Endothelial cell of umbilical vein (primary cell): ENCODE data around the gene GGACT. TPM values are rescaled to one million over a fixed set of nuclear protein-coding genes. Genes with fewer than 3 reads are reported as not detected.

Experiments
- BruUV-seq: library from RNA; stranded (reverse); fragments of 400-500 nt; replicated peaks from 2 replicates; lab custom pipeline; 2021; lab: Mats Ljungman, UMichigan
- CTCF ChIA-PET: fragments of 300-600, 350-600 bp; sonication (Branson Sonifier 250); formaldehyde crosslinking; loops from one replicate; lab custom pipeline; 2021; ENCODE audit warnings: antibody characterized with exemption, inconsistent platforms; lab: Charles Lee
- POLR2A ChIA-PET: fragments of 300-600, 350-600 bp; sonication (Branson Sonifier 250); formaldehyde crosslinking; loops from one replicate; lab custom pipeline; 2021; ENCODE audit warnings: antibody characterized with exemption, inconsistent platforms; lab: Charles Lee
- DNase-seq: peaks from one replicate; pipeline ENCODE4 v3.0.0-alpha.2; 2011; ENCODE audit warnings: low read depth, low spot score
- FAIRE-seq: peaks from 2 replicates; lab custom pipeline; 2011; peaks lifted over from hg19 to GRCh38; lab: Jason Lieb, UNC
- H2AFZ ChIP-seq: 2 replicates; pipeline ENCODE4 v1.6.0; 2012; ENCODE audit warnings: low read depth, low read length, control low read depth, inconsistent platforms
- H3K27ac ChIP-seq: 2 replicates; pipeline ENCODE4 v1.5.1; 2011; ENCODE audit warnings: low read depth, mild to moderate bottlenecking, control low read depth, low read length, moderate library complexity; ENCODE audit not compliant: insufficient read depth
- H3K27me3 ChIP-seq, 2 experiments: 2 replicates each; pipeline versions ENCODE4 v1.6.0 to v1.6.1; 2011; ENCODE audit warnings: low read length in 2 of 2, mixed read lengths in 1 of 2; ENCODE audit not compliant: control insufficient read depth in 2 of 2, insufficient read depth in 2 of 2
- H3K36me3 ChIP-seq, 2 experiments: 2 replicates in 1 of 2; 3 replicates in 1 of 2; pipeline ENCODE4 v1.5.1; 2011; ENCODE audit warnings: low read length in 2 of 2, mild to moderate bottlenecking in 1 of 2, moderate library complexity in 1 of 2; ENCODE audit not compliant: control insufficient read depth in 2 of 2, insufficient read depth in 2 of 2; ENCODE audit errors: extremely low read depth in 1 of 2
- H3K4me1 ChIP-seq: 3 replicates; pipeline ENCODE4 v1.5.1; 2011; ENCODE audit warnings: mild to moderate bottlenecking, low read length; ENCODE audit not compliant: control insufficient read depth, insufficient read depth; ENCODE audit errors: extremely low read depth
- H3K4me2 ChIP-seq: 2 replicates; pipeline ENCODE4 v1.6.1; 2011; ENCODE audit warnings: low read length, control low read depth, mixed read lengths; ENCODE audit not compliant: insufficient read depth
- H3K4me3 ChIP-seq, 3 experiments: fragments of 200-600 bp in 1 of 3; sonication (generic), shearing (Covaris generic) in 1 of 3; replicated peaks in 1 of 3; 2 replicates each; pipeline ENCODE4 v1.5.1; 2011 to 2016; ENCODE audit warnings: control low read depth in 3 of 3, low read length in 3 of 3, mild to moderate bottlenecking in 2 of 3, inconsistent platforms in 1 of 3, low read depth in 1 of 3, moderate library complexity in 1 of 3; ENCODE audit not compliant: insufficient read depth in 1 of 3
- H3K79me2 ChIP-seq: 2 replicates; pipeline ENCODE4 v1.6.0; 2012; ENCODE audit warnings: low read length, inconsistent platforms; ENCODE audit not compliant: control insufficient read depth, insufficient read depth
- H3K9ac ChIP-seq: replicated peaks from 2 replicates; pipeline ENCODE3; 2011; ENCODE audit warnings: low read length, control low read depth; ENCODE audit not compliant: insufficient read depth; ENCODE audit errors: extremely low read depth
- H3K9me1 ChIP-seq: replicated peaks from 3 replicates; pipeline ENCODE4 v1.6.0; 2011; ENCODE audit warnings: mild to moderate bottlenecking, low read length; ENCODE audit not compliant: control insufficient read depth, insufficient read depth; ENCODE audit errors: extremely low read depth
- H3K9me3 ChIP-seq: replicated peaks from 2 replicates; pipeline ENCODE4 v1.5.1; 2012; ENCODE audit warnings: low read length, inconsistent platforms; ENCODE audit not compliant: control insufficient read depth, insufficient read depth
- H4K20me1 ChIP-seq: replicated peaks from 2 replicates; pipeline ENCODE3; 2011; ENCODE audit warnings: mild to moderate bottlenecking, low read length; ENCODE audit not compliant: control insufficient read depth, insufficient read depth; ENCODE audit errors: extremely low read depth
- EZH2 ChIP-seq: IDR thresholded peaks from 2 replicates; pipeline ENCODE4 v1.6.1; 2012; ENCODE audit warnings: borderline replicate concordance, low read depth, mild to moderate bottlenecking, moderate library complexity, low read length, inconsistent platforms; ENCODE audit not compliant: severe bottlenecking
- FOS ChIP-seq: IDR thresholded peaks from 2 replicates; pipeline ENCODE4 v1.6.1; 2011; ENCODE audit warnings: mild to moderate bottlenecking, low read length, moderate library complexity, borderline replicate concordance; ENCODE audit not compliant: insufficient read depth
- GATA2 ChIP-seq: IDR thresholded peaks from 2 replicates; pipeline ENCODE4 v1.7.0; 2011; ENCODE audit warnings: low read depth, mild to moderate bottlenecking, moderate library complexity, mixed read lengths, low read length; ENCODE audit not compliant: insufficient read length, insufficient read depth
- JUN ChIP-seq: IDR thresholded peaks from 2 replicates; pipeline ENCODE4 v1.6.1; 2011; ENCODE audit warnings: borderline replicate concordance, low read depth; ENCODE audit not compliant: insufficient read length, insufficient read depth
- MYC ChIP-seq: IDR thresholded peaks from one replicate; pipeline ENCODE4 v1.6.1; 2011; ENCODE audit warnings: mild to moderate bottlenecking, low read depth, low read length
- POLR2A ChIP-seq: IDR thresholded peaks from 2 replicates; pipeline ENCODE4 v1.6.1; 2012; ENCODE audit warnings: low read depth, mild to moderate bottlenecking, control low read depth, low read length
- POLR2AphosphoS5 ChIP-seq: IDR thresholded peaks from 2 replicates; pipeline ENCODE4 v1.6.1; 2012; ENCODE audit warnings: low read depth, mild to moderate bottlenecking, control low read depth, low read length, moderate library complexity; ENCODE audit not compliant: insufficient read depth
- dilution Hi-C: fragments of 300-500 bp; cut with MboI; formaldehyde crosslinking; loops from one replicate; pipeline ENCODE4 v1.15.0; 2019; ENCODE audit warnings: low sequenced_read_pairs; ENCODE audit not compliant: extremely low pct_ligation_motif_present
- intact Hi-C: fragments of 100-400 bp; cut with micrococcal nuclease; formaldehyde crosslinking; loops from one replicate; pipeline ENCODE4 v1.10.0; 2022
- polyA plus RNA-seq, 4 experiments: library from polyadenylated mRNA; depleted of rRNA in 3 of 4; stranded (reverse) in 3 of 4; unstranded in 1 of 4; fragments of >200 nt; gene quantifications; 2 replicates each; pipeline versions ENCODE4 v1.2.1 to v1.2.3, GENCODE V29; 2011 to 2012; ENCODE audit warnings: missing spikeins in 1 of 4
- total RNA-seq: library from RNA; stranded (reverse); gene quantifications from 2 replicates; pipeline ENCODE4 v1.2.3, GENCODE V29; 2021
- TF ChIP-seq, protein P1 (sequence below), 2 donors: IDR thresholded peaks; 1 replicate in 1 of 2; 2 replicates in 1 of 2; pipeline ENCODE4 v1.5.1; 2011; ENCODE audit warnings: low read length in 2 of 2, mild to moderate bottlenecking in 2 of 2, moderate library complexity in 2 of 2, control low read depth in 1 of 2, inconsistent platforms in 1 of 2, low read depth in 1 of 2; ENCODE audit not compliant: insufficient read depth in 1 of 2; ENCODE audit errors: extremely low read depth in 1 of 2
- TF ChIP-seq, protein P2 (sequence below): IDR thresholded peaks from 2 replicates; pipeline ENCODE4 v1.6.1; 2011; ENCODE audit not compliant: insufficient read depth, insufficient read length

GGACT gene
- total and polyA plus RNA-seq, 2 donors (not counting 3 experiments of a cell fraction or from before 2014, with no cell fraction given), result 2.5 to 6.5 TPM

DNA sequence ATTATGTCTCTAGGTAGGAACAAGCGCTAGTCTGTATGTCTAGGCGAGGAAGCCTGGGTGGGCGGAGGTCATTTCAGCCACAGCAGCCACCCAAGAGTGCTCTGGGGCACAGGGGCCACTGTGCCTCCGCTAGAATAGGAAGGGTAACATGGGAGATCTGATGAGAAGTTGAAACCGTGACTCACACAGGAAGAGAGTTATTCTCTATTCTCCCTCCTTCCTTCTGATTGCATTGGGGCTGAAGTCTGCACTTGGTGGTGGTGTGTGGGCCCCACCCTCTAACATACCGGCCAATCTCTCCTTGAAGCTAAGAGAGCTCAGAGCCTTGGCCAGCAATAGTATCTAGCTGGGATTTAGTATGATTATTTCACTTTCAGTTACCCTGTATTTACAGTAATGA lies 20.3 kb upstream of the GGACT start:
- dilution Hi-C loops (no loop called here), intact Hi-C loops (loop anchor here (1.0 kb wide), 1 partner anchor 21 kb away; the partner anchor contains the start of gene GGACT)
- Histone ChIP-seq H3K79me2 (no peaks in the 10 kb centered on the region), H4K20me1 (no peaks in the 10 kb centered on the region), H3K36me3 (peaks cover 0 to 2% of the 10 kb centered on the region in 2 experiments), H3K4me1 (peaks cover 12% of the 10 kb centered on the region), H3K9ac (no peak overlapping the region), H3K27ac (peak overlapping the region; percentile 15), H3K9me1 (no peaks in the 10 kb centered on the region), H3K4me2 (peak overlapping the region; percentile 32), H2AFZ (no peak overlapping the region), H3K4me3 (no peak overlapping the region), H3K9me3 (no peaks in the 10 kb centered on the region), H3K27me3 (no peaks in the 10 kb centered on the region)
- TF ChIP-seq, protein P1, sequence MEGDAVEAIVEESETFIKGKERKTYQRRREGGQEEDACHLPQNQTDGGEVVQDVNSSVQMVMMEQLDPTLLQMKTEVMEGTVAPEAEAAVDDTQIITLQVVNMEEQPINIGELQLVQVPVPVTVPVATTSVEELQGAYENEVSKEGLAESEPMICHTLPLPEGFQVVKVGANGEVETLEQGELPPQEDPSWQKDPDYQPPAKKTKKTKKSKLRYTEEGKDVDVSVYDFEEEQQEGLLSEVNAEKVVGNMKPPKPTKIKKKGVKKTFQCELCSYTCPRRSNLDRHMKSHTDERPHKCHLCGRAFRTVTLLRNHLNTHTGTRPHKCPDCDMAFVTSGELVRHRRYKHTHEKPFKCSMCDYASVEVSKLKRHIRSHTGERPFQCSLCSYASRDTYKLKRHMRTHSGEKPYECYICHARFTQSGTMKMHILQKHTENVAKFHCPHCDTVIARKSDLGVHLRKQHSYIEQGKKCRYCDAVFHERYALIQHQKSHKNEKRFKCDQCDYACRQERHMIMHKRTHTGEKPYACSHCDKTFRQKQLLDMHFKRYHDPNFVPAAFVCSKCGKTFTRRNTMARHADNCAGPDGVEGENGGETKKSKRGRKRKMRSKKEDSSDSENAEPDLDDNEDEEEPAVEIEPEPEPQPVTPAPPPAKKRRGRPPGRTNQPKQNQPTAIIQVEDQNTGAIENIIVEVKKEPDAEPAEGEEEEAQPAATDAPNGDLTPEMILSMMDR (IDR thresholded peaks at IDR 0.05; ENCODE audit: extremely low read depth in 1 of 2, insufficient read depth in 1 of 2, low read depth in 1 of 2, low read length in 2 of 2), result no peak
- TF ChIP-seq, protein P2, sequence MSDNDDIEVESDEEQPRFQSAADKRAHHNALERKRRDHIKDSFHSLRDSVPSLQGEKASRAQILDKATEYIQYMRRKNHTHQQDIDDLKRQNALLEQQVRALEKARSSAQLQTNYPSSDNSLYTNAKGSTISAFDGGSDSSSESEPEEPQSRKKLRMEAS, result no peak
- TF ChIP-seq MYC, result no peak
- peak; percentile 66 for TF ChIP-seq FOS
- TF ChIP-seq EZH2, result no peak
- peak; percentile 48 for TF ChIP-seq GATA2
- TF ChIP-seq JUN, result peak; percentile 27
- no peak for TF ChIP-seq POLR2AphosphoS5
- TF ChIP-seq POLR2A, result no peak
- CTCF ChIA-PET, result interaction anchor here (1.0 to 1.3 kb wide), 2 partner anchors 9 to 36 kb away, joined by 3 to 4 read pairs; no protein-coding TSS in a partner anchor
- FAIRE-seq (peak; percentile 92), DNase-seq (peak; percentile 61)
- no TSS peak for BruUV-seq
- POLR2A ChIA-PET, result no interaction called here
